ENCODE results near the gene GNG8.

DNA sequence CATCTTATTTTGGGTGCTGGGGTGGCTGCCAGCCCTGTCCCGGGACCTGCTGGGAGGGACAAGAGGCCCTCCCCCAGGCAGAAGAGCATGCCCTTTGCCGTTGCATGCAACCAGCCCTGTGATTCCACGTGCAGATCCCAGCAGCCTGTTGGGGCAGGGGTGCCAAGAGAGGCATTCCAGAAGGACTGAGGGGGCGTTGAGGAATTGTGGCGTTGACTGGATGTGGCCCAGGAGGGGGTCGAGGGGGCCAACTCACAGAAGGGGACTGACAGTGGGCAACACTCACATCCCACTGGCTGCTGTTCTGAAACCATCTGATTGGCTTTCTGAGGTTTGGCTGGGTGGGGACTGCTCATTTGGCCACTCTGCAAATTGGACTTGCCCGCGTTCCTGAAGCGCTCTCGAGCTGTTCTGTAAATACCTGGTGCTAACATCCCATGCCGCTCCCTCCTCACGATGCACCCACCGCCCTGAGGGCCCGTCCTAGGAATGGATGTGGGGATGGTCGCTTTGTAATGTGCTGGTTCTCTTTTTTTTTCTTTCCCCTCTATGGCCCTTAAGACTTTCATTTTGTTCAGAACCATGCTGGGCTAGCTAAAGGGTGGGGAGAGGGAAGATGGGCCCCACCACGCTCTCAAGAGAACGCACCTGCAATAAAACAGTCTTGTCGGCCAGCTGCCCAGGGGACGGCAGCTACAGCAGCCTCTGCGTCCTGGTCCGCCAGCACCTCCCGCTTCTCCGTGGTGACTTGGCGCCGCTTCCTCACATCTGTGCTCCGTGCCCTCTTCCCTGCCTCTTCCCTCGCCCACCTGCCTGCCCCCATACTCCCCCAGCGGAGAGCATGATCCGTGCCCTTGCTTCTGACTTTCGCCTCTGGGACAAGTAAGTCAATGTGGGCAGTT is 26.2 kb downstream of the GNG8 start:
- TF ChIP-seq, protein P1, sequence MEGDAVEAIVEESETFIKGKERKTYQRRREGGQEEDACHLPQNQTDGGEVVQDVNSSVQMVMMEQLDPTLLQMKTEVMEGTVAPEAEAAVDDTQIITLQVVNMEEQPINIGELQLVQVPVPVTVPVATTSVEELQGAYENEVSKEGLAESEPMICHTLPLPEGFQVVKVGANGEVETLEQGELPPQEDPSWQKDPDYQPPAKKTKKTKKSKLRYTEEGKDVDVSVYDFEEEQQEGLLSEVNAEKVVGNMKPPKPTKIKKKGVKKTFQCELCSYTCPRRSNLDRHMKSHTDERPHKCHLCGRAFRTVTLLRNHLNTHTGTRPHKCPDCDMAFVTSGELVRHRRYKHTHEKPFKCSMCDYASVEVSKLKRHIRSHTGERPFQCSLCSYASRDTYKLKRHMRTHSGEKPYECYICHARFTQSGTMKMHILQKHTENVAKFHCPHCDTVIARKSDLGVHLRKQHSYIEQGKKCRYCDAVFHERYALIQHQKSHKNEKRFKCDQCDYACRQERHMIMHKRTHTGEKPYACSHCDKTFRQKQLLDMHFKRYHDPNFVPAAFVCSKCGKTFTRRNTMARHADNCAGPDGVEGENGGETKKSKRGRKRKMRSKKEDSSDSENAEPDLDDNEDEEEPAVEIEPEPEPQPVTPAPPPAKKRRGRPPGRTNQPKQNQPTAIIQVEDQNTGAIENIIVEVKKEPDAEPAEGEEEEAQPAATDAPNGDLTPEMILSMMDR (conservative IDR thresholded peaks at IDR 0.05; ENCODE audit: low read length): no peak
- no peak for TF ChIP-seq EZH2phosphoT487 (IDR thresholded peaks at IDR 0.05; ENCODE audit: borderline replicate concordance, low read depth, low read length)

Measured in OCI-LY7 (cell line).